GM10266 (cell line): ENCODE data around the gene MANBA.
"Not testable (repeated sequence)": the region's sequence is repeated elsewhere in the genome, so short reads cannot be mapped to it uniquely, and the experiment has no call there.

Source experiments
- DNase-seq: peaks from one replicate; pipeline ENCODE4 v3.0.0; 2012; ENCODE audit errors: extremely low spot score
- CTCF ChIP-seq: IDR thresholded peaks from 2 replicates; pipeline ENCODE4 v1.5.1; 2012; ENCODE audit warnings: mild to moderate bottlenecking, low read depth; ENCODE audit not compliant: control insufficient read depth, insufficient read depth; ENCODE audit errors: missing control alignments

The MANBA gene

GRCh38 chr4:102734116-102734515, 26.7 kb downstream of the MANBA start:
- no peak for DNase-seq
- no peak for TF ChIP-seq CTCF

GRCh38 chr4:102733084-102733483, 27.7 kb downstream of the MANBA start:
- TF ChIP-seq CTCF: no peak

GRCh38 chr4:102732678-102733077, 28.1 kb downstream of the MANBA start:
- no peak for TF ChIP-seq CTCF
- no peak for DNase-seq

More at GRCh38 chr4:102733084-102733483, 27.7 kb downstream of the MANBA start:
- DNase-seq: no peak

GRCh38 chr4:102730968-102731533, 29.7 kb downstream of the MANBA start:
- no peak for TF ChIP-seq CTCF

DNA sequence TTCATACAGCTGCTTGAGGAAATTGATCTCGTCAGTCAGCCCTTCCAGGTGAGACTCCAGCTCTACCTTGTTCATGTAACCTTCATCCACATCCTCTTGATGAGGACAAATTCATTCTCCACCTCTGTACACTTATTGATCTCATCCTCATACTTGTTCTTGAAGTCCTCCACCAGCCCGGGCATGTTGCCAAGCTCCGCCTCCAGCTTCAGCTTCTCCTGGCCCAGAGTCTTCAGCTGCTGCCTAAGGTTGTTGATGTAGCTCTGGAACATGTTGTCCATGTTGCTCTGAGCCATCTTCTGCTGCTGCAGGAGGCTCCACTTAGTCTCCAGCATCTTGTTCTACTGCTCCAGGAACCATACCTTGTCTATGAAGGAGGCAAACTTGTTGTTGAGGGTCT, 31.3 kb downstream of the MANBA start:
- not testable (repeated sequence) for DNase-seq

More at GRCh38 chr4:102730968-102731533, 29.7 kb downstream of the MANBA start:
- DNase-seq: no peak

GRCh38 chr4:102726919-102727318, 33.8 kb downstream of the MANBA start:
- not testable (repeated sequence) for DNase-seq

- DNase-seq: no peak
These were observed 34.7 kb downstream of the MANBA start for GRCh38 chr4:102726068-102726467.

GRCh38 chr4:102725229-102725628, 35.5 kb downstream of the MANBA start:
- no peak for DNase-seq
- TF ChIP-seq CTCF: no peak

More at GRCh38 chr4:102726068-102726467, 34.7 kb downstream of the MANBA start:
- TF ChIP-seq CTCF: no peak

DNA sequence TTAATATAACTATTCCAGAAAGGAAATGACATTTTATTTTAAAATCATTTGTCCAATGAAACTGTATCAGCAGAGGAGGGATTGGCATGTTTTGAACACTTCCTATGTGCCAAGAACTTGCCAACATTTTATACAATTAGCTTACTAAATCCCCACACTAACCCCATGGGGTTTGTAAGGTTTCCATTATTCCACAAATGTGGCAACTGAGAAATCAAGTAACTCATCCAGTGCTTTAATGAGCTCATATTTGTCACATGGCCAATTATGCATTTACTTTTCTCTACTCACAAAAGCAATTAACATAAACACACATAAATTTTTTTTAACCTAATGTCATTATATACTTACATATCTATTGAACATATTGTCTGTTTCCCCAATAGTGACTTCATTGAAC, 37.3 kb downstream of the MANBA start:
- TF ChIP-seq CTCF: no peak
- DNase-seq: no peak
